ENCODE measurements around the gene MBD2.

DNA sequence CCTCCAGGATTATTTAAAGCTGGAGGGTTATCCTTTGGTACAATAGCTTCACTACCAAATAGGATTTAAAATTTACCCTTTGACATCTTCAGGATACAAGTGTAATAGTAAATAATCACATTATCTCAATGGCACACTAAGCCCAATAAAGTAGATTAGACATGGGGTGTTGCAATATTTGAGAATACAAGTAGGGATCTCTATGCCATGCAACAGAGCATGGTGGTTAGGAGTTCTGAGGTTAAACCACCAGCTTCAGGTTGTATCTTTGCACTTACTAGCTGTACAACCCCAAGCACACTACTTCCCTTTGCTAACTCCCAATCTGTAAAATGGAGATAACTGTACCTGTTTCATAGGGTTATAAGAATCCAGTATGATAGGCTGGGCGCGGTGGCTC lies 6.2 kb downstream of the MBD2 start:
- TF ChIP-seq, protein P1, sequence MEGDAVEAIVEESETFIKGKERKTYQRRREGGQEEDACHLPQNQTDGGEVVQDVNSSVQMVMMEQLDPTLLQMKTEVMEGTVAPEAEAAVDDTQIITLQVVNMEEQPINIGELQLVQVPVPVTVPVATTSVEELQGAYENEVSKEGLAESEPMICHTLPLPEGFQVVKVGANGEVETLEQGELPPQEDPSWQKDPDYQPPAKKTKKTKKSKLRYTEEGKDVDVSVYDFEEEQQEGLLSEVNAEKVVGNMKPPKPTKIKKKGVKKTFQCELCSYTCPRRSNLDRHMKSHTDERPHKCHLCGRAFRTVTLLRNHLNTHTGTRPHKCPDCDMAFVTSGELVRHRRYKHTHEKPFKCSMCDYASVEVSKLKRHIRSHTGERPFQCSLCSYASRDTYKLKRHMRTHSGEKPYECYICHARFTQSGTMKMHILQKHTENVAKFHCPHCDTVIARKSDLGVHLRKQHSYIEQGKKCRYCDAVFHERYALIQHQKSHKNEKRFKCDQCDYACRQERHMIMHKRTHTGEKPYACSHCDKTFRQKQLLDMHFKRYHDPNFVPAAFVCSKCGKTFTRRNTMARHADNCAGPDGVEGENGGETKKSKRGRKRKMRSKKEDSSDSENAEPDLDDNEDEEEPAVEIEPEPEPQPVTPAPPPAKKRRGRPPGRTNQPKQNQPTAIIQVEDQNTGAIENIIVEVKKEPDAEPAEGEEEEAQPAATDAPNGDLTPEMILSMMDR (conservative IDR thresholded peaks at IDR 0.05; ENCODE audit: low read depth, low read length), result no peak
- TF ChIP-seq EZH2 (IDR thresholded peaks at IDR 0.05; ENCODE audit: borderline replicate concordance, low read depth, low read length, poor library complexity, severe bottlenecking), result no peak
